HG03571 (cell line): ENCODE measurements around the gene SLC38A9.
A peak's percentile ranks its signal among the peaks of the same experiment; 100 is the strongest.
"Not testable (repeated sequence)": the region's sequence is repeated elsewhere in the genome, so short reads cannot be mapped to it uniquely, and the experiment has no call there.

ENCODE experiments used
- ATAC-seq: cut with Tn5 transposase; IDR thresholded peaks from one replicate; pipeline ENCODE4 v1.9.1; 2021; ENCODE audit not compliant: unreplicated experiment

SLC38A9 gene

GRCh38 chr5:55712023-55712859 is at the start of gene SLC38A9:
Gene SLC38A9 (minus strand): TSS chr5:55712324. CDS start chr5:55697958, 14,366 bp downstream.
- ATAC-seq, result peak; percentile 100

- ATAC-seq, result not testable (repeated sequence)
Observed at GRCh38 chr5:55761721-55762120, 49.6 kb upstream of the SLC38A9 start.

GRCh38 chr5:55758714-55759113 is 46.6 kb upstream of the SLC38A9 start:
- no peak for ATAC-seq

GRCh38 chr5:55758231-55758630 is 46.1 kb upstream of the SLC38A9 start:
- no peak for ATAC-seq

- ATAC-seq, result no peak
Observed at GRCh38 chr5:55750499-55750898, 38.4 kb upstream of the SLC38A9 start.

DNA sequence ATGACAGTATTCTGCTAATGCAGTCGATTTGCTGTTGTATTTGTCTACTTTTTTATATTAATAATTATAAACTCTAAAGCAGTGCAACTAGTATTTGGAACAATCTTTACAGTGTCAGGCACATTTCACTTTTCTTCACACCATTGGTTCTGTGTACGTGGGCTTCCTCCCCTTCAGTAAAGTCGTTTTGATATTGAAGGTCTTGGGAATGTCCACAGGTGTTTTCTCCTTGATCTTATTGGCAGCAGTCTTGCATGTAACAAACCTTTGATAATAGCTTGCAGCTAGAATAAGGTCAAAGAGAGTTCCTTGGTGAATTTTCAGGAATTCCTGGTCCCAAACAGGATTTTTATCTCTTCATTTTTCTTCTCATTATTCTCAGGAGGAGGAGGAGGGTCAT is 37.9 kb upstream of the SLC38A9 start:
- no peak for ATAC-seq

DNA sequence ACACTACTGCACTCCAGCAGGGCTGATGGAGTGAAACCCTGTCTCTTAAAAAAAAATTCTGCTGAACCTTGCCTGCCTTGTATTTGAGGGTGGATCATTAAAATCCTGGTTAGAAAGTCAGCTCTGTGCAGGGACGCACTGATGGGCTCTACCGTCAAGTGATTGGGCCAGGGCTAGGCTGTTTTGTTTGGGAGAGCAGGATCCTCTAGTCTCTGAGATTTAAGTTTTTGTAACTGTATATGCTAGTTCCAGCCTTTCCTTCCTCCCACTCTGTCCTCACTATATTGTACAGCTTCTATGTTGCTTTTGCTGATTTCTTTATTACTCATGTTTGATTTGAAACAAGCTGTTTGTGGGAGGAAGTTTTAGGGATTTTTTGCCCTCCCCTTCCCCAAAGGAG is 37.3 kb upstream of the SLC38A9 start:
- ATAC-seq, result no peak

DNA sequence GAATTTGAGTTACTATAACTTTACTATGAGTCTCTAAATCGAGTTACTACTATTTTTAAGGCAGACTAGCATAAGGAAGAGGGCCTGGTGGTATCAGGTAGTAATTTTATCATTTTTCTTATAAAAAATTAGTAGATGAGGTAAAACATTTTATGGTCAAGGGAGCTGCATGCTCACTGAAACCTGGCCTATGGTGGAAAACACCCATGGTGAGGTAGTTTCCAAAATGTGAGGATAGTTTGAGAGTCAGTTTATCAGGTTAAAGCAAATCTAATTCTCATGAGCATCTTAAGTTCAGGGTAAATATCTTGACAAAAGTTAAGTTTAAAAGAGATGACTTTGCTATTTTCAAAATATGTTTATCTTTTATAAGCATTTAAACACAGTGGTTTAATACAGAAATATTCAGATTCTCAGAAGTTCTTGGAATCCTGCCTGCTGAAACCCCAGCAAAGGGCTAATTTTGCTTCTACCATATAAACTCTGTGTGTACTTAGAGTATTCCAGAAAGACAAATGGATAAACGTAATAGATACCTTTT is 35.7 kb upstream of the SLC38A9 start:
- ATAC-seq, result no peak

DNA sequence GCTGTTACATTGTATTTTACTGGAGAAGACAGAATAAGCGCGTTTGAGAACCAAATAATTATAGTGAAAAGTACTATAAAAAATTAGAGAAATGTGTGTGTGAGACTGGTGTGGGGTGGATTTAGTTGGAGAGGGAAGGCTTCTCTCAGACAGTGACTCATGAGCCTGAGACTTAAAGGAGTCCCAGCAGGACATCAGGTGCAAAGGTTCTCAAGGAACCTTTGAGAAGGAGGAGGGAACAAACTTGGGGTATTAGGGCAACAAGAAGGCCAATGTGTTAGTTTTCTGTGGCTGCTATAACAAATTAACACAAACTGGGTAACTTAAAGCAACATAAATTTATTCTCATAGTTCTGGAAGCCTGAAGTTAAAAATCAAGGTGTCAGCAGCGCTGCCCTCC is 30.7 kb upstream of the SLC38A9 start:
- no peak for ATAC-seq

- ATAC-seq, result no peak
Observed at GRCh38 chr5:55737793-55738192, 25.7 kb upstream of the SLC38A9 start, which contains the start of gene DDX4. Gene DDX4 (plus strand): TSS chr5:55738061. CDS start chr5:55738964, 903 bp downstream.

- ATAC-seq, result no peak
Observed at GRCh38 chr5:55734658-55735057, 22.5 kb upstream of the SLC38A9 start.

- no peak for ATAC-seq
Observed at GRCh38 chr5:55732585-55732984, 20.5 kb upstream of the SLC38A9 start.

DNA sequence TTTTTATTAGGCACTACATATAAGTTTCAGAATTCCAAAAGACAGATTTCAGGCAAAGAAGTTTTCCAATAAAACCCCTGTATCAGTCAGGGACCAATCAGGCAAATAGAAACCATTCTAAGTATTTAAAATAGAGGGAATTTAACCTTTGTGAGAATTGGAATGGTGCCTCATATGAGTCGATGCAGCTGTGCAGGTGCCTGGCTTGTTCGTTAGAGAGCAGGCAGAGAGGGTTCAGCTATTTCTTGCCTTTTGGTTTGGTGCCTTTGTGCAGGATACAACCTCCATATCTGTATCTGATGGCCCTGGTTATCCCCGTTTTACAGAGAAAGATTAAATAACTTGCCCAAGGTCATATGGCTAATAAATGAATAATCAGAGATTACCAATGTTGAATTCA is 19.7 kb upstream of the SLC38A9 start:
- no peak for ATAC-seq

DNA sequence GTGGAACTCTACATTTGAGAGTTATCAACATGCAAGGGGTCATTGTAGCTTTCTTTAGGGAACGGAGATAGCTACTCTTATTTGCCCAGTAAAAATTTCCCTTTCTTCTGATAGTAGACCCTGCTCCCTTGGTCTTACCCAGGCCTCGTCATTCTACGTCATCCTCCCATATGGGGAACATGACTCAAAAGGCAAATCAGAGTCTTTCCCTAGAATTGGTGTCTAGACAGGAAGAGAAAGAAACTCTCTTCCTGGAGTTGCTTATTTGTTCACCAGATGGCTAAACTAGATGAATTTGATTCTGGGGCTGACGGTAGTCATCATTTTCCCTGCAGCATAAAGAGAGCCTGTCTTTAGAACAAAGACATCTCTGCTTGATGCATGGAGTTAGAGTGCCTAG is 12.2 kb upstream of the SLC38A9 start:
- no peak for ATAC-seq

GRCh38 chr5:55720188-55720703 is 8.1 kb upstream of the SLC38A9 start:
- ATAC-seq, result no peak

- not testable (repeated sequence) for ATAC-seq
Observed at GRCh38 chr5:55719026-55719425, 6.9 kb upstream of the SLC38A9 start.

DNA sequence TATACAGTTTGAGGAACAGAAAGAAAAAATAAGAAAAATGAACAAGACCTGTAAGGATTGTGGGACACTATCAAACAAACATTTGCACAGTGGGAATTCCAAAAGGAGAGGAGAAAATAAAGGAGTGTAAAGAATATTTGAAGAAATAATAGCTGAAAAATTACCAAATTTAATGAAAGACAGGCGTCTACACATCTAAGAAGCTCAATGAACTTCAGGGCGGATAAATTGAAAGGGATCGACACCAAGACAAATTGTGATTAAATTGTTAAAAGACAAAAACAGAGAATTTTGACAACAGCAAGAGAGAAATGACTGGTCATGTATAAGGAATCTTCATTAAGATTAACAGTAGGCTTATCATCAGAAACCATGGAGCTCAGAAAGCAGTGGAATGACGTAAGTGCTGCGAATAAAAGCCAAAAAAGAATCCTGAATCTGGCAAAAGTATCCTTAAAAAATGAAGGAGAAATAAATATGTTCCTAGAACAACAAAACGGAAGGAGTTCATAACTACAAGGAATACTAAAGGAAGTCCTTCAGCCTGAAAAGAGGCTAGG is 3.5 kb upstream of the SLC38A9 start:
- no peak for ATAC-seq

DNA sequence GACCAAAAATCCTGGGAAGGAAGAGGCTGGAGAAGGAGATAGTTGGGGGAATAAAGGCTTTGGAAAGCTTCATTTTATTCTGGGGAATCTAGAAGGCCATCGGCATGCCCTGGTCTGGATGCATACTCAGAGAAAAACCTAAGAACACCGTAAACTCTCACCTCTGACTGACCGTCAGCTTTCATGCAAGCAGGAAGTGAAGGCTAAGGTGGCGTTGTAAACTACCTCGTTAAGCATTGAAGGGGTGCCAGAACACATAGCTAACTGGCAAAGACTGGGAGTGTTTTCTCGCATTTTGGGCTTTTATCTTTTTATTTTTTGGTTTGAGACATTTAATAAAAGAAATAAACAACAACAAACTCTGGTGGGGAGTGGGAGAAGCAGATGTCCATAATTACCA is 2.6 kb upstream of the SLC38A9 start:
- ATAC-seq, result no peak

- no peak for ATAC-seq
Observed at GRCh38 chr5:55714339-55714738, 2.2 kb upstream of the SLC38A9 start.

DNA sequence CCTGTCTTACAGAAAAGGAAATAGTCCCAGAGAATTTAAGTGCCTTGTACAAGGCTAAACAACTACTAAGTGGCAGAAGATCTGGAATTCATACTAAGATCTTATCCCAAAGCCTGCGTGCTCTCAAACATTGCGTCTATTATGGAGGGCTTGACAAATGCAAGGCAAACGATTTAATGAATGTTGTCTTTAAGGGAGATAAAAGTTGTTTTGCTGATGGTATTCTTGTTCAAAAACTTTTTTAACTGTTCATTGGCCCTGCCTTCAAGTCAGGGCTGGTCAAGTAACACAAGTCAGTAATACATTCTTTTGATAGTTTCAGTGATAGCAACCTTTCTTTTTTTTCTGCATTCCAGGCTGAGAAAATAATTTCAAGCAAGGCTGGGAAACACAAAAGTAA is 1.7 kb upstream of the SLC38A9 start:
- ATAC-seq, result no peak

GRCh38 chr5:55711507-55712022 is 559 bp downstream of the SLC38A9 start:
- ATAC-seq, result no peak

DNA sequence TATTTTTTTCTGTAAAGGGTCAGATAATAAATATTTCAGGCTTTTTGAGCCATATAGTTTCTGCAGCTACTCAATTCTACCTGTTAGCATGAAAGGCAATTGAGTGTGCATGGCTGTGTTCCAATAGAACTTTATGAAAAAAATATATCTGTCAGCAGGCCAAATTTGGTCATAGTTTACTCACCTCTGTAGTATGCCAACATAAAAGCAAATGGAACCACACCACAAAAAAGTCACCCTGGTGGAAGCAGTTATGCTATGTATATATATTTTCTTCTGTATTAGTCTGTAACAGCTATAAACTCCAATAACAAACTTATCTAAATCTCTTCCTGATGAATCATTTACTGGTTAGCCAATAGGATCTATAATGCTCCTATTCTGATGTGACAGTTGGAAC is 3.4 kb downstream of the SLC38A9 start:
- ATAC-seq, result no peak
